Measurements from ENCODE around the gene LGI2. TPM values are rescaled to one million over a fixed set of nuclear protein-coding genes. Genes with fewer than 3 reads are reported as not detected.

LGI2 gene
- total and polyA plus RNA-seq, 2 of the 8 experiments (the other 6 are each of a cell fraction or from before 2014, with no cell fraction given) = 2.3 to 4.0 TPM

GRCh38 chr4:24980064-24980690 lies 50.6 kb downstream of the LGI2 start (continued):
- TF ChIP-seq YY1 (IDR thresholded peaks at IDR 0.05; ENCODE audit: low read depth, low read length) (0 out of 2 replicates have a peak, but pooled peaks have one; percentile 29), TAF1 (IDR thresholded peaks at IDR 0.05; ENCODE audit: low read depth, low read length) (no peak), RNF2 (IDR thresholded peaks at IDR 0.05; ENCODE audit: borderline replicate concordance, low read depth, low read length, missing control alignments, poor library complexity, severe bottlenecking) (no peak), NRF1 (IDR thresholded peaks at IDR 0.05; ENCODE audit: low read depth, low read length) (no peak), PHF8 (conservative IDR thresholded peaks at IDR 0.05; ENCODE audit: low read depth, low read length) (no peak), CTCF (IDR thresholded peaks at IDR 0.05; ENCODE audit: control extremely low read depth in 1 of 3, insufficient read depth in 1 of 3, low read depth in 1 of 3, low read length in 3 of 3) (peak; percentile 61 to 92 (median 77)), POU5F1 (IDR thresholded peaks at IDR 0.05; ENCODE audit: low read depth, low read length) (no peak), NANOG (IDR thresholded peaks at IDR 0.05; ENCODE audit: insufficient read depth, low read depth, low read length, poor library complexity, severe bottlenecking) (no peak), RFX5 (IDR thresholded peaks at IDR 0.05; ENCODE audit: borderline replicate concordance, low read depth, low read length) (no peak), RBBP5 (IDR thresholded peaks at IDR 0.05; ENCODE audit: borderline replicate concordance, low read depth, low read length) (no peak), SP1 (IDR thresholded peaks at IDR 0.05; ENCODE audit: low read depth, low read length) (no peak), HDAC2 (IDR thresholded peaks at IDR 0.05; ENCODE audit: borderline replicate concordance in 1 of 2, low read depth in 2 of 2, low read length in 2 of 2) (no peak), RAD21 (IDR thresholded peaks at IDR 0.05 in 1 of 2, conservative IDR thresholded peaks at IDR 0.05 in 1 of 2; ENCODE audit: low read depth in 2 of 2, low read length in 2 of 2) (peak; percentile 71 to 78), CHD1 (IDR thresholded peaks at IDR 0.05; ENCODE audit: low read depth, low read length) (no peak), HDAC6 (IDR thresholded peaks at IDR 0.05; ENCODE audit: low read depth, low read length) (no peak)

All from H1 (cell line).